ENCODE measurements around the gene OAS1.

Gene OAS1

DNA sequence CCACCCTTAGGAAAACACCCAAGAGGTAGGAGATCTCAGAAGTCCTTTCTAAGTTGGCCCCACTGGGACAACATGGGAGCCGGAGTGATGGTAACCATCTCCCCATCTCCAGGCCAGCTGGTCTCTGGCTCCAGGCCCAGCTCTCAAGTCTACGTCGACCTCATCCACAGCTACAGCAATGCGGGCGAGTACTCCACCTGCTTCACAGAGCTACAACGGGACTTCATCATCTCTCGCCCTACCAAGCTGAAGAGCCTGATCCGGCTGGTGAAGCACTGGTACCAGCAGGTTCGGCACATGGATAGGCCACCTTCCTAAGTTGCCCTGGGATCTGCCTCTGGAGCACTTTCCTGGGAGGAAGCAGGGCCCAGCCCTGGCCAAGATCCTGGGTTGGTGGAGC lies 60.5 kb downstream of the OAS1 start:
- DNase-seq (ENCODE audit: low spot score), result no peak

DNA sequence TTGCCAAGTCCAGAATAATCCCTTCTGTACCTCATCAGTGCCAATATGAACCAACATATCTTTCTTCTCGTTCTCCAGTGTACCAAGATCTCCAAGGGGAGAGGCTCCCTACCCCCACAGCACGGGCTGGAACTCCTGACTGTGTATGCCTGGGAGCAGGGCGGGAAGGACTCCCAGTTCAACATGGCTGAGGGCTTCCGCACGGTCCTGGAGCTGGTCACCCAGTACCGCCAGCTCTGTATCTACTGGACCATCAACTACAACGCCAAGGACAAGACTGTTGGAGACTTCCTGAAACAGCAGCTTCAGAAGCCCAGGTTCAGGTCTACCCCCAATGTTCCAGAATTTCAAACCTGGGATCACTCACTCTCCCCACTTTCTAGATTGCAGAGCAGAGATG lies 61.1 kb downstream of the OAS1 start:
- DNase-seq (ENCODE audit: low spot score), result no peak
